Stimulated activated CD4-positive, alpha-beta T cell treated with anti-CD3 and anti-CD28 coated beads, TNF-alpha, amount 100 ng/mL, for 4 hours (primary cell): Measurements from ENCODE around the gene MCEMP1.
A peak's percentile ranks its signal among the peaks of the same experiment; 100 is the strongest.

Experiments
- DNase-seq, 3 experiments: peaks; one replicate each; pipeline ENCODE4 v3.0.0-alpha.2; 2020; ENCODE audit warnings: low read depth in 3 of 3

Gene MCEMP1

GRCh38 chr19:7670790-7671189, 6.1 kb upstream of the MCEMP1 start:
- DNase-seq, result no peak

- no peak for DNase-seq
These were observed 4.4 kb upstream of the MCEMP1 start for GRCh38 chr19:7672522-7672921.

GRCh38 chr19:7674010-7675005, 2.6 kb upstream of the MCEMP1 start:
- no peak for DNase-seq

- no peak for DNase-seq
These were observed 514 bp upstream of the MCEMP1 start for GRCh38 chr19:7676376-7676775.

- no peak for DNase-seq
These were observed 900 bp downstream of the MCEMP1 start for GRCh38 chr19:7677669-7678311.

GRCh38 chr19:7678971-7679751, 2.3 kb downstream of the MCEMP1 start:
- peak in 2 of 3 experiments; percentile 56 to 64 for DNase-seq

GRCh38 chr19:7679771-7680605, 3.1 kb downstream of the MCEMP1 start:
- DNase-seq, result no peak

- peak; percentile 73 to 85 (median 80) for DNase-seq
These were observed 3.9 kb downstream of the MCEMP1 start, which contains the start of gene TRAPPC5 for GRCh38 chr19:7680606-7681339. TSS of gene TRAPPC5 (plus strand) at chr19:7680833. CDS start at chr19:7682254, 1,421 bp downstream.

GRCh38 chr19:7681340-7682174, 4.7 kb downstream of the MCEMP1 start:
- peak; percentile 56 to 80 (median 68) for DNase-seq

GRCh38 chr19:7682175-7682855, 5.4 kb downstream of the MCEMP1 start:
- DNase-seq, result no peak

- DNase-seq, result no peak
These were observed 8.9 kb downstream of the MCEMP1 start for GRCh38 chr19:7685546-7686445.

- no peak for DNase-seq
These were observed 10.3 kb downstream of the MCEMP1 start for GRCh38 chr19:7687177-7687576.

- DNase-seq, result no peak
These were observed 12.3 kb downstream of the MCEMP1 start for GRCh38 chr19:7689165-7689564.

- DNase-seq, result no peak
These were observed 13.9 kb downstream of the MCEMP1 start for GRCh38 chr19:7690779-7691258.

- DNase-seq, result no peak
These were observed 14.6 kb downstream of the MCEMP1 start for GRCh38 chr19:7691497-7691896.

GRCh38 chr19:7692417-7693088, 15.7 kb downstream of the MCEMP1 start:
- DNase-seq, result no peak

- DNase-seq, result no peak
These were observed 17.6 kb downstream of the MCEMP1 start for GRCh38 chr19:7694499-7694898.
